Rectal smooth muscle tissue (tissue), 1 donor: ENCODE measurements around the gene NSUN3.
"Not testable (repeated sequence)": the region's sequence is repeated elsewhere in the genome, so short reads cannot be mapped to it uniquely, and the experiment has no call there.

ENCODE experiments used
- H3K27ac ChIP-seq: one replicate; pipeline ENCODE4 v1.7.0; 2013; ENCODE audit warnings: low read depth, low read length, inconsistent platforms
- H3K27me3 ChIP-seq: one replicate; pipeline ENCODE4 v1.7.0; 2013; ENCODE audit warnings: low read length; ENCODE audit not compliant: control insufficient read depth, insufficient read depth
- H3K36me3 ChIP-seq: one replicate; pipeline ENCODE4 v1.7.0; 2013; ENCODE audit warnings: low read length; ENCODE audit not compliant: control insufficient read depth, insufficient read depth
- H3K4me1 ChIP-seq: one replicate; pipeline ENCODE4 v1.7.0; 2013; ENCODE audit warnings: low read length; ENCODE audit not compliant: control insufficient read depth, insufficient read depth
- H3K4me3 ChIP-seq: one replicate; pipeline ENCODE4 v1.7.0; 2013; ENCODE audit warnings: low read length
- H3K9ac ChIP-seq: one replicate; pipeline ENCODE4 v1.7.0; 2013; ENCODE audit warnings: low read length

Gene NSUN3

GRCh38 chr3:94076055-94076454 lies 13.2 kb downstream of the NSUN3 start:
- no peak overlapping the region for H3K9ac ChIP-seq
- peaks cover 12% of the 10 kb centered on the region for H3K36me3 ChIP-seq

GRCh38 chr3:94080552-94080951 lies 17.7 kb downstream of the NSUN3 start:
- H3K27ac ChIP-seq, H3K27me3 ChIP-seq, H3K9ac ChIP-seq, H3K4me1 ChIP-seq, H3K4me3 ChIP-seq, H3K36me3 ChIP-seq: not testable (repeated sequence)

More at GRCh38 chr3:94076055-94076454, 13.2 kb downstream of the NSUN3 start:
- no peak overlapping the region for H3K4me3 ChIP-seq
- no peaks in the 10 kb centered on the region for H3K4me1 ChIP-seq
- H3K27me3 ChIP-seq, result no peaks in the 10 kb centered on the region
- H3K27ac ChIP-seq, result no peak overlapping the region

DNA sequence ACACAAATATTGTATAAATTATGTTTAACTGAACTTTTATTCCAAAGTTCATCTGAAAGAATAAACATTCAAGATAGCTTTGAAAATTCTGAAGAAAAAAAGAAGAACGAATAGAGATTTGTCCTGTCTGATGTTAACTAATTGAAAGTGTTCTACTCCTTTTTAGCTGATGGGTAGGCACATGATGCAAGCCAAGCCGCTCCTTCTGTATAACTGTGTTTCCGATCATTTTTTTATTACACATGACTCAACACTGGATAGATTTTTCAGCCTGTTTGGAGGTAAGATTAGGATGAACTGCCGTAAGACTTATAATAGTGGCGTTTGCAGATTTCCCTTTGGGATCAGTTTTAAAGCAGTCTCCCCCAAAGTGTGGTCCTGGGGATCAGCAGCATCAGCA lies 19.0 kb downstream of the NSUN3 start:
- Histone ChIP-seq H3K9ac (no peak overlapping the region), H3K27ac (no peak overlapping the region), H3K36me3 (no peaks in the 10 kb centered on the region), H3K27me3 (no peaks in the 10 kb centered on the region), H3K4me3 (no peak overlapping the region), H3K4me1 (no peaks in the 10 kb centered on the region)

GRCh38 chr3:94082391-94082937 lies 19.6 kb downstream of the NSUN3 start:
- H3K36me3 ChIP-seq, result no peaks in the 10 kb centered on the region
- H3K4me1 ChIP-seq, result no peaks in the 10 kb centered on the region
- H3K9ac ChIP-seq, result no peak overlapping the region
- no peaks in the 10 kb centered on the region for H3K27me3 ChIP-seq
- H3K27ac ChIP-seq, result no peak overlapping the region
- H3K4me3 ChIP-seq, result no peak overlapping the region

DNA sequence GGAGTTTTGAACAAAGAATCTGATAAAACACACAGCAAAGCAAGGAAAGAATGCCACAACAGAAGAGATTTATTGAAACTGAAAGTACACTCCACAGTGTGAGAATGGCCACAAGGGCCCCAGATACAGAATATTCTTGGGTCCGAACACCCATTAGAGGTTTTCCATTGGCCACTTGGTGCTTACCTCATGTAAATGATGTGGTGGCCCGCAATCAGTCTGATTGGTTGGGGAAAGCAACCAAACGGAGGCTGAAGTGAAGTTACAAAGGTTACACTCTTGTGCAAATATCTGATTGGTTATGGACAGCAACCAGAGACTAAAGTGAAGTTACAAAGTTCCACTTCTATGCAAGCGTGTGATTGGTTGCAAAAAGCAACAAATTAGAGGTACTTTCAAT lies 20.4 kb downstream of the NSUN3 start:
- Histone ChIP-seq H3K9ac (no peak overlapping the region), H3K27ac (no peak overlapping the region), H3K4me3 (no peak overlapping the region), H3K27me3 (no peaks in the 10 kb centered on the region), H3K36me3 (no peaks in the 10 kb centered on the region), H3K4me1 (no peaks in the 10 kb centered on the region)

GRCh38 chr3:94089126-94089525 lies 26.3 kb downstream of the NSUN3 start:
- Histone ChIP-seq H3K9ac (no peak overlapping the region), H3K27ac (no peak overlapping the region), H3K4me1 (no peaks in the 10 kb centered on the region), H3K4me3 (no peak overlapping the region), H3K27me3 (no peaks in the 10 kb centered on the region), H3K36me3 (peaks cover 4% of the 10 kb centered on the region)

DNA sequence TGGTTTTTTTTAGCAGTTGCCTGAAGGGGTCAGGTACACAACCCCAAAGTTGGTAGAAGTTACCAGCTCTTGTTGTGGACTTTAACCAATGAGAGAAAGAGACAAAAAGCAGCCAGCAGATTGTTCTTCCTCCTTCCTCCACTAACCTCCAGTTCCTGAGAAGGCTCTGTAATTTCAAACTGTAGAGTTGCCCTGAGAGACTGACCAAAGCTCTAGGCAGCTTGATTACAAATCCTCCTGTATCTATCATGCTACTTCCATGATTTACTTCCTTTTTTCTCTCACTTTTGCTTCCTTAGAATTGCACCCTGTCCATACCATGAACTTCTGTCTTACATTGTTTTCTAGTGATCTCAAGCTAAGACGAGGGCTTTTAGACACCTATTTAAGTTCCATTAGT lies 29.2 kb downstream of the NSUN3 start:
- Histone ChIP-seq H3K9ac (no peak overlapping the region), H3K4me3 (no peak overlapping the region), H3K27me3 (no peaks in the 10 kb centered on the region), H3K4me1 (no peaks in the 10 kb centered on the region), H3K27ac (no peak overlapping the region), H3K36me3 (peaks cover 4% of the 10 kb centered on the region)

DNA sequence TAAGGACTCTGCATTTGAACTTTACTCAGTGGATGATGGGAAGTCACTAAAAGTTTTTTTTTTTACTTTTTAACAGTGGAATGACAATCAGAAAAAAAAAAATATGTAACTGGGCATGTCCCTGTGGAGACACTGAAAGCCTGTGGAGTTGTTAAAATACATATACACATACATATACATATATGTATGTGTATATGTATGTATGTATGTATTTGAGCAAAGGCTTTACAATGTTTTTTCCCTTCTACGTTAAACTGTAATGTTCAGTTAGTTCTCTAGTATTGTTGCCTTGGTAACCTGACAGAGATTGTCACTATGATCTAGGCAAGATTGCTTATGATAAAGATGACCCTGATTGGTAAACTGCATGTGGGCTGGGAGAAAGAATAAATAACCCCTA lies 30.3 kb downstream of the NSUN3 start:
- Histone ChIP-seq H3K27ac (no peak overlapping the region), H3K36me3 (peaks cover 5% of the 10 kb centered on the region), H3K9ac (no peak overlapping the region), H3K27me3 (no peaks in the 10 kb centered on the region), H3K4me1 (no peaks in the 10 kb centered on the region), H3K4me3 (no peak overlapping the region)

GRCh38 chr3:94095111-94095510 lies 32.2 kb downstream of the NSUN3 start:
- Histone ChIP-seq H3K4me1 (no peaks in the 10 kb centered on the region), H3K9ac (no peak overlapping the region), H3K27ac (no peak overlapping the region), H3K36me3 (peaks cover 11% of the 10 kb centered on the region), H3K27me3 (no peaks in the 10 kb centered on the region), H3K4me3 (no peak overlapping the region)

GRCh38 chr3:94098452-94098851 lies 35.6 kb downstream of the NSUN3 start:
- no peak overlapping the region for H3K27ac ChIP-seq
- no peaks in the 10 kb centered on the region for H3K27me3 ChIP-seq
- peaks cover 6% of the 10 kb centered on the region for H3K36me3 ChIP-seq
- no peaks in the 10 kb centered on the region for H3K4me1 ChIP-seq
- no peak overlapping the region for H3K4me3 ChIP-seq
- H3K9ac ChIP-seq, result no peak overlapping the region

GRCh38 chr3:94099311-94099710 lies 36.5 kb downstream of the NSUN3 start:
- Histone ChIP-seq H3K4me3 (no peak overlapping the region), H3K36me3 (peaks cover 6% of the 10 kb centered on the region), H3K27me3 (no peaks in the 10 kb centered on the region), H3K9ac (no peak overlapping the region), H3K4me1 (no peaks in the 10 kb centered on the region), H3K27ac (no peak overlapping the region)

DNA sequence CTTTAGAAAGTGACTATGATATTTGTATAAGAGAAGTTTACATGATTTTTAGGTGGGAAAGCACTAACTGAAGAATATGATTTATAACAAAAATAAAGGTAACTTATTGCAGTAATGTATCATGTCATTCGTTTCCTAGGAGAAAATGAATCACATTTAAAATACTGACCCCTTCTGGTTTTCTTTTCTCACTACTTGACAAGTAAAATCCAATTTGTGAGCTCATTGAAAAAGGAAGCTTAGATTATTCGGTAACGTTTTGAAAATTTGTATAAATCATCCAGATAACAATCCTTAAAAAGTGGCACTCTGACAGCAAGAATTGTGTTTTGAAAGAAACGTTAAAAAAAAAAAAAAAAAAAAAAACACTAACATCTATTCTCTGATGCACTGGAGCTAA lies 39.0 kb downstream of the NSUN3 start:
- no peak overlapping the region for H3K4me3 ChIP-seq
- H3K27me3 ChIP-seq, result no peaks in the 10 kb centered on the region
- no peak overlapping the region for H3K9ac ChIP-seq
- peaks cover 6% of the 10 kb centered on the region for H3K36me3 ChIP-seq
- no peak overlapping the region for H3K27ac ChIP-seq
- H3K4me1 ChIP-seq, result no peaks in the 10 kb centered on the region

- H3K36me3 ChIP-seq, result no peaks in the 10 kb centered on the region
- no peaks in the 10 kb centered on the region for H3K4me1 ChIP-seq
- no peak overlapping the region for H3K4me3 ChIP-seq
- no peaks in the 10 kb centered on the region for H3K27me3 ChIP-seq
- no peak overlapping the region for H3K9ac ChIP-seq
- no peak overlapping the region for H3K27ac ChIP-seq
Observed at GRCh38 chr3:94106268-94106667, 43.4 kb downstream of the NSUN3 start.
